Middle frontal gyrus (tissue), 1 donor: Measurements from ENCODE around the gene LPAR1.

Source experiments
- DNase-seq: peaks from one replicate; pipeline ENCODE4 v3.0.0-alpha.2; 2015; ENCODE audit warnings: low spot score; ENCODE audit errors: extremely low spot score

Gene LPAR1

DNA sequence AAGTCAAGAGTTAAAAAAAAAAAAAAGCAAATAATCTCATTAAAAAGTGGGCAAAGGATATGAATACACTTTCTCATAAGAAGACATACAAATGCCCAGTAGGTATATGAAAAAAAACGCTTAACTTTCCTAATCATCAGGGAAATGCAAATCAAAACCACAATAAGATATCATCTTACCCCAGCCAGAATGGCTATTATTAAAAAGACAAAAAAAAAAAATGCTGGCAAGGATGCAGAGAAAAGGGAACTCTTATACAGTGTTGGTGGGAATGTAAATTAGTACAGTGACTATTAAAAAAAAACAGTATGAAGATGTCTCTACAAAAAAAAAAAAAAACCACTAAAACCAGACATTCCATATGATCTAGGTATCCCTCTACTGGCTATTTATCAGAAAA lies 79.4 kb downstream of the LPAR1 start:
- no peak for DNase-seq

DNA sequence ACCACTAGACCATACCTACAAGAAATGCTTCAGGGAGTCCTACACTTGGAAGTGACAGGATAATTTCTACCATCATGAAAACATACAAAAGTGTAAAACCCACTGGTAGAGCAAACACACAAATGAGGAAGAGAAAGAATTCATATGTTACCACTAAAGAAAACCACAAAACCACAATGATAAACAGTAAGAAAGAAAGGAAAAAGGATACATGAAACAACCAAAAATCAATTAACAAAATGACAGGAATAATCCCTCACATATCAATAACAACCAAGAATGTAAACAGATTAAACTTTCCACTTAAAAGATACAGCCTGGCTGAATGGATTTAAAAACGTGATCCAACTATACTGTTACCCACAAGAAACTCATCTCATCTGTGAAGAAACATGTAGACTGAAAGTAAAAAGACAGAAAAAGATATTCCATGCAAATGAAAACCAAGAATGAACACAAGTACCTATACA lies 83.4 kb downstream of the LPAR1 start:
- no peak for DNase-seq

DNA sequence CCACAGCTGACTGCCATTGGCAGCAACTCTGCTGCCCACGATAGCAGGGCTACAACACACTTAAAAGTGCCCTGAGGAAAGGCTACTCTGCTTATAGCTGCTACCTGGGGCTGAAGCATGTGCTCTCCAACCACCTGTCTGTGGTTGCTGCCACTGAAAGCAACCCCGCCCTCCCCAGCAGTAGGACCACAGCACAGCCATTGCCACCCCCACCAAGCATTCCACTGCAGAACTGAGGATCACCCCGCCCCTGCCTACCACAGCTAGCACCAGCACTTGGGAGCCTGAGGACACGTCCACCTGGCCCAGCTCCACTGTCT lies 85.8 kb downstream of the LPAR1 start:
- DNase-seq: no peak

DNA sequence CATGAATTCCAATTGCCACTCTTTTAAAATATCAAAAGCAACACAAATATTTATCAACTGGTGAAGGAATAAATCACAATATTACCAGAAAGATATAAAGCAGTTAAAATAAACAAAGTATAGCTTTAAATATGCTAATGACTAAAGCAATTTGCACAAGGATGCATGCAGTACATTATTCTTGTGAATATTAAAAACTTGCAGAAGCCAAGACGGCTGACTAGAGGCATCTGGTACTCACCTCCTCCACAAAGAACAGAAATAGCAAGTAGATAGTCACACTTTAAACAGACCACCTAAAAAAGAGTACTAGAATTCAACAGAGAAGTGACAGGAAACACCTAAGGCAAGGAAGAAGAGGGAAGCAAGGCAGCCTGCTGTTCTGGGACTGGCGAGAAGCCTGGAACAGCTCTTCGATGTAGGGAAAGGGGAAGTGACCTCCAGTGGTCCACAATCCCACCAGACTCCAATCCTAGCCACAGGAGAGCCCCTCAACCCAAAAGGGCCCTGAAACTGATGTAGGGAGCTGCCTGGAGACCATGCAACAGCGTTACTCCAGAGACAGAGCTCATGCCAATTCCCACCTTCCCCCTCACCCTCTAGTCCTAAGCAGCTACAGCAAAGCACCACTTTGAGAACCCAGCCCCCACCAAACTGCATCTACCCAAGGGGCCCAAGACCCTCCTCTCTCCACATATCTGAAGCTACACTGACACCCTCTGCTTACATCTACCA lies 86.3 kb downstream of the LPAR1 start:
- DNase-seq: no peak

DNA sequence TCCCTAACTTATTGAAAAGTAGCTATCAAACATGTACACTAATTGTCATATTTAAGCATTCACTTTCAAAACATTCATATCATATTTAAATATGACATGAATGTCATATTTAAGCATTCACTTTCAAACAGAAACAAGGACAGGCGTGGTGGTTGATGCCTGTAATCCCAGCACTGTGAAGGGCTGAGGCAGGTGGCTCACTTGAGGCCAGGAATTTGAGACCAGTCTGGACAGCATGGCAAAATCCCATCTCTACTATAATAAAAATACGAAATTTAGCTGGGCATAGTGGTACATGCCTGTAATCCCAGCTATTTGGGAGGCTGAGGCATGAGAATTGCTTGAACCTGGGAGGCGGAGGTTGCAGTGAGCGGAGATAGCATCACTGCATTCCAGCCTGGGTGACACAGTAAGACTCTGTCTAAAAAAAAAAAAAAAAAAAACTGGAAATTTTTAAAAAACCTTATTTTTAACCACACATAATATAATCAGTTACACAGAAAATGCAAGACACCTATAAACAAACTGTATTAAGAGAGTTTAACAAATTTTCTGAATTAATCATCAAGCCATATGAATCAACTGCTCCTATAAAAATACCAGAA lies 88.1 kb downstream of the LPAR1 start:
- no peak for DNase-seq

DNA sequence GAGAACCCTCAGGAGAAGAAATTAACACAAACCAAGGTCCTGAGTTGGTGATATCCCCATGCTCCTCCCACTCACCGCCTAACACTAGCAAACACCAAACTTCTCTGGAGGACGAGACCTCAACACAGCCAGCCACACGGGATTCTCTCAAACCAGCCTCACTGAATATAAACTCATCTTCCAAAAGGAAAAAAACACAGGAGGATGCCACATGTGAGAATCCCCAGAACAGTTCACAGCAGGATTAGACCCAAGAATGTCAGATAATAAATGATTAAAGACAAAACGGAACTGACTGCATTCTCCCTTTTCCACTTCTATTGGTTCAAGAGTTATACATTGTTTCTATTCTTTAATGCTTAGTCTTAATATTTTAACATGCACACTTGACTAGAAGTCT lies 89.2 kb downstream of the LPAR1 start:
- no peak for DNase-seq

DNA sequence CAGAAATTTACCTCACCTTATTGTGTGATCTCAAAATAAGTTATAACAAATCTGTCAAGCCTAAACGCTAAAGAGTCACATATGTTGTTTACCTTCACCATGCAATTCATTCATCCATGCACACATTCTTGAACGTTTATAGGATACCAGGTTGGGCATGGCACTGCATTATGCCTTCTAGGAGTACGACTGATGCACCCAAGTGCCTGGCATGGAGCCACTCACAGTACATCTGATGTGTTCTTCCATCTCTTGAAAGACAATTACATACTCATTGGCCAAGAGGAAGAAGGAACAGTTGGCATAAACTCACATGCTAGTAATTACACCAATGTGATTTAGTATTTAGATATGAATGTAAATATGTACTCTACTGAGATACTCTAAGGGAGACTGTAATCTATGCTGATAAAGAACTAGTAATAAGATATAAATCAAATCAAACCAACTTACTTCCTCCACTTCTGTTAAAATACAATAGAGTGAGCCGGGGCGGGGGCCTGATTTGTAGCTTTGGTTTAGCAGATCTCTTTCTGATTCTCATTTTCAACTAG lies 90.7 kb downstream of the LPAR1 start:
- no peak for DNase-seq

DNA sequence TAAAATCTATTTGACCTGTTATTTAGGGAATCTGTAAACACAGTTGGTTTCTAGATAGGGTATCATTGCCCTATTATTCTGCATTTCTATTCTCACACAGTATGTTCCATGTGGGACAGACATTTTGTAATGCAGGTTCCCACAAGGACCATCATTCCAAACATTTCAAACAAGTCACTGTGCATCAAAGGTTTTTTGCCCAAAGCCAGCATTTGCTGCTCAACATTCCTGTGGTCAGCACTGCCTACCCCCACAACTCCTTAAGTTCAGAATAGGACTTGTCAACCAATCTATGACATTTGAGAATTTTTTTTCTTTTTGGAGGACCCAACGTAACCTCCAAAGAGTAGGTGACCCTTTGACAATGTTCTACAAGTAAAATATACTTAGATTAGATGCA lies 95.7 kb downstream of the LPAR1 start:
- DNase-seq: no peak

DNA sequence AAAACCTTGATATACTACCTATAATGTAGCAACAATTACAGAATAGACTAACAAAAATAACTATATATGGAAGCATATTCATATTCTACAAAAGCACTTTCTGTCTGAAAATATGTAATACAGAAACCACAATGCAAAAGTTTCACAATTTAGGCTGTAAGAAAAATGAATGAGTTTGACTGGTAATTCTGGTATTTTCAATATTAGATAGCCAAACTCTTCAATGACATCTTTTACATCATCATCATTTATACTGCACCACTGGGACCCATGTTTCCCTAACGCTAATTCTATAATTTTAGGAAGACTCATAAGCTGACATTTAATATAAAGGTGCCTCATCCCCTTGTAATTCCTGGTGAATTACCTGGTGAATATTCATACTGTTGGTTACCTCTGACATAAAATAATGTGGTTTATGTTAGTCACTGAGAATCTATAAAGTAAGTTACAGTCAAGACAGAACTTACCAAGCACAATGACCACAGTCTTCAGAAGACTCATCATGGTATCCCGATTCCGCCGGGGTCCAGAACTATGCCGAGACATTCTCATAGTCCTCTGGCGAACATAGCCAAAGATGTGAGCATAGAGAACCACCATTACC lies 97.2 kb downstream of the LPAR1 start:
- DNase-seq: no peak

DNA sequence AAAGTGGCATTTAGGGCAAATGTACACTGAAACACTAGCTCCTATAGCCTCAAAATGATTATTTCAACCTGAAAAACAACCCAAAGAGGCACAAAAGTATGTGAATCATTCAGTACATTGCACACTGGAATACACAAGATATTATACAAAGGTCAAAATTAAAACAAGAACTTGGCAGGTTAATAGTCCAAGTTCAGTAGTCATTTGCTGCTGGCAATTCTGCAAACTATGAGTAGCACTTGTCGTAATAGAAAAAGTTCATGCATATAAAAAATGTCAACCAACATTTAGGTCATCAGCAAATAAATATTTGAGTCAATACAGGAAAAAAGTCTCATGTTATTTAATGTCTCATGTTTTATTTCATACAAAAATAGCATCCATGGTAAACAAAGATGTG lies 98.7 kb downstream of the LPAR1 start:
- DNase-seq: no peak

DNA sequence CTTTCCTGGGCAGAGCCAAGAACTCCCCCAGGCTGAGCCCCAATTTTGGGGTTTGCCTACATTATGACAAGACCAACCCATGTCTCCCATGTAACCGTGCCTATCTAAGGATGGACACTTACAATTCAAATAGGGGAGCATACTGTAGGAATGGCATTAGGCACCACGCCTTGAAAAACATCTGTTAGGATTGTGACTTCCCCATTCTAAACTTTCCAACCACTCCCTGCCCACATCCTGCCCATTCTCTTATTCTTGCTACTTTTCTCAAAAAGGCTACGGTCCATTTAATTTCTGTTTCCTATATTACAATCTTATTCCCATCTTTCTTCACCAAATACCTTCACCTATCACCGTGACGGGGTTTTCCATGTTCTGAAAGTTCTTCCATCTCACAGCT lies 99.2 kb downstream of the LPAR1 start:
- no peak for DNase-seq

DNA sequence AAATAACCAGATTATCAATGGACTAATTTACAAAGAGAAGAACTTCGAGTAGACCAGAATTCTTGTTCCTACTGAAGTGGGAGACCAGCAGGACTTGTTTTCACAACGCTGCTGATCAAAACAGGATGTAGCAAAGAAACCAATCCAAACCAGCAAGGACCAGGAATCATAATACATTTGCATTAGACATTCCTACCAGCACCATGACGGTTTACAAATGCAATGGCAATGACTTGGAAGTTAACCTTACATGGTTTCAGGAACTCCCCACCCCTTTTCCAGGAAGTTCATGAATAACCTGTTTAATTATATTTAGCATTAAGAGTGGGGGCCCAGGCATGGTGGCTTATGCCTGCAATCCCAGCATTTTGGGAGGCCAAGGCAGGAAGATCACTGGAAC lies 100.0 kb downstream of the LPAR1 start:
- no peak for DNase-seq

DNA sequence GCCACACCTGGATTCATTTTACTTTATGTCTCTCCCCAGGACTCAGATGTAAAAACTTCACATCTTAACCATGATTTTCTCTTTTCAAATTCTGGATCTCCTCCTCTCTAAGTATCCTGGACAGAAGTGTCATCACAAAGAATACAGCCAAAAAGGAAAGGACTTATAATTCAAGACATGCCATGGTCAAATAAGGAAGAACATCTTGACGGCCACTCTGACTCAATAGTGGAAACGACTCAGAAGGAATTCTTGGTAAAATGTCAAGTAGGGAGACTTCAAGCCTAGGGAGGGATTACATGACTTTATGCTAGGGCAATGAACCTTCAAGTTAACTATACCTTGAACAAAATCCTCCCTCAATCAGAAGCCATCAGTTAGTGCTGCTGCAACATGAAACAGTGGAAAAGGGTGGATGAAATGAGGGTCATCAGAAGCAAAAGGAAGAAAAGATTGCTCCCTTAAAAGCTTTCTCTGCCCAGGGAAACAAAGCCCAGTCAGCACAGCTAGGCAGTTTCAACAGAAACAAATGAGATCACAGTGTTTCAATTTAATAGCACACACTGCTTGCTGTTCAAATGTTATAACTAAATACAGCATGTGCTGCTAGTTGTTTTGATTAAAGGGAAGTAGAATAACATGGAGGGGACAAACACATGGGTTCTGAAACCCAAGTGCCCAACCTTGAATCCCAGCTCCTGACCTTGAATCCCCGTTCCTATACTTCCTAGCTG lies 101.4 kb downstream of the LPAR1 start:
- no peak for DNase-seq

DNA sequence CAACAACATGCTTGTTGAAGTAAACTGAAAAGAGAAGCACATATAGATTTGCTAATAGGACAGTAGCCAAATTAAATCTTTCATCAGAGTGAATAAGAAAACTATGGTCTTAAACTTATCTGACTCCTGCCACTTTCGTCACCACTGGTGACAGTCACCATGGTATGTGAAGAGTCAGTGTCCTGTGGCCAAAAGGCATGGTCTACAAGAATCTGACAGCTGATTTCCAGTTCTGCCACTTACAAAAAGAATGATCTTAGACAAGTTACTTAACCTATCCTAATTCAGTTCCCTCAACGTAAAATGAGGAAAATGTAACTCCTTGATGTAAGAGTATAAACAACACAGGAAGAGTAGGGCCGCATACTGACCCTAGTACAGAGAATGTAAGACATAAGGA lies 102.0 kb downstream of the LPAR1 start:
- no peak for DNase-seq

DNA sequence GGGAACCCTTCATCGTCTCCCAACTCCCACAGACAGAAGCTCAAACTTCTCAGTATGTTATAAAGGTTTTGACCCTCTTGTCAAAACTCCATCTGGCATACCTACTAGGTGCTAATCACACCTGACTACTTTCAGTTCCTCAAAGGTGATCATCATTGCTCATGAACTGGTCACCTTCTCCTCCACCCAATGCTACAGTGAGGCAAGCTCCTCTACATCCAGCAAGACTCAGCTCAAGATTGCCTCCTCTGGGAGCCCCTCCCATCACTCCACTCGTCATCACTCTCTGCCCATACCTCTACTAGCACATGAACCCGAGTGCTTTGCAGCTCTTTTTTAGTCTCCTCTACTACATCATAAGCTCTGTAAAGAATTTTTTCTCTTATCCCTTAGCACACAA lies 102.4 kb downstream of the LPAR1 start:
- no peak for DNase-seq

DNA sequence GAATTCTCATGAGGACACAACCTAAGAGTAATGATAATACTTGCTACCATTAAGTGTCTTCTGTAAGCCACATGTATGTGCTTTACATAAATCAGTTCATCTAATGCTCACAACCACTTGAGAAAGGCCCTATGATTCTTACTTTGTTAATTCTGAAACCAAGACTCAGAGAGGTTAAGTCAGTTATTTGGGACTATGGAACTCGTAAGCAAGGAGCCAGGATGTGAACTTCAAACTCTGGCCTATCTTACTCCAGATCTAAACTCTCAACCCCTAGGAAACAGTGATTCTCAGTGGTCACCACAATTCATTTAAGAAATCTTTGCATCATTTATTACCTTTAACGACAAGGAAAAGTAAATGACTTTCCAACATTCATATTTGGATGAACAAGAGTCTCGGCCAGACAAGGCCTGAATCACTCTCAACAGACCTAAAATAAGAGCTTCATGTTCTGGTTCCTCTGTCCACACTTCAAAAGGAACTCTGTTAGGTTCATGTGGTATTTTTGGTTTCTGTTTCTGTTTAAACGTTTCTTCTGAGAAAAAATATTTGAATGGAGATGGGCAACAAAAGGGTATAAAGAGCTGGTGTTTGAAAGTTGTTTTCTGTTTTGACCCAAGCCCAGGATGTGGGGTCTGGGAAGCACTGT lies 104.8 kb downstream of the LPAR1 start:
- no peak for DNase-seq

DNA sequence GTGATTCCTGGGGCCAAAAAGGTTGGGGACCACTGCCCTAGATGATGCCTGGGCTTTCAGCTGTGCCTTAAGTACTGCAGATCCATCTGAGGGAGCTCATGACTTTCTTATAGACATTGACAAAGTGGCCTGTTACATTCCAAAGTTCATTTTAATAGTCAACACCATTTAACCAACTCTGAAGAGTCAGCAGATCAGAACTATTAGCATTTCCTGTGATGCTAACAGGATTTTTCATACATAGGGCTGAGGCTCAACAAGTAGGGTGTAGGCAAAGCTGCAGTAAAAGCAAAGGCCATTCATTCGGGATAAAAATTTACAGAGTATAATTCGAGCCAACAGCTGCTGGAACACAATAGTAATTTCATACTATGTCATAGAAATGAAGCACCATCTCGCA lies 105.4 kb downstream of the LPAR1 start:
- DNase-seq: no peak

DNA sequence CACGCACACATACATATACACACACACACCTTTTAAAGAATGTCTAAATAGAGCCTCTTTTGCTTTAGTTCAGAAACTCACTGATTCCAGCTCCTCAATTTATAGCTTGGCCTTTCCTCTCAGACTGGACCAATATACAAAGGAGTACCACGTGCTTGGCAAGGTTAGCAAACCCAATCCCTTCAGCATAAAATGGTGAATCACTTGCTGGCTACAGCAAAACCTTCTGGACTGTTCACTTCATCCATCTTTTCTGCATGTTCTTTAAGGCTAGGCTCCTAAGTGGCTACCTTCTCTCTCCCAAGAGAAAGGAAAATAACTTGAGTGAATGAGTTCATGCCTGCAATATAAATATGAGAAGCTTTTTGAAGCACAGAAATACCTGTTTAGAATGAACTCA lies 109.7 kb downstream of the LPAR1 start:
- DNase-seq: no peak

DNA sequence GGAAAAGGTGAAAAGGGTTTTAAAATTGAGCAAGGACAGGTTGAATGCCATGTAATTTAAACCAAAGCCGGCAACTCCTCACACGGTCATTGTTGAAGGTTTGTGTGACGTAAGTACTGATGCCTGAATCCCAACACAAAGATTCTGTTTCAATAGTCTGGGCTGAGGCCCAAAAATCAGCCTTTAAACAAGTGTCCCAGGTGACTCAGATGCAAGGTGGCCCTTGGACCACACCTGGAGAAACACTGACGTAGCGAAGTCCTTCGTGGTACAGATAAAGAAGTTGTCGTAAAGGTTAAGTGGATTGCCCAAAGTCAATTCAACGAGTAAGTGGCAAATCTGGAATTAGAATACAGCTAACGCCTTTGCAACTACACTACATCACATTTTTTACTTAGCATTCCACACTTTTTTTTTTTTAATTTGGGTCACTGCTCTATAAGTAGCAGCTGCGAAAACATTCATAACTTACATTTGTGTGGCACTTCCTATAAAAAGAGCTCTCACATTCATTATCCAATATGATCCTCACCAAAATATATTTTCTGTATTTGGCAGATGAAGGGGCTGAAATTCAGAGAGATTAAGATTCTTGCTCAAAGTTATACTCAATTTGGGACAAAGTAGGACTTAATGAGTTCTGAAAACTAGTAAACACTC lies 111.3 kb downstream of the LPAR1 start:
- no peak for DNase-seq

DNA sequence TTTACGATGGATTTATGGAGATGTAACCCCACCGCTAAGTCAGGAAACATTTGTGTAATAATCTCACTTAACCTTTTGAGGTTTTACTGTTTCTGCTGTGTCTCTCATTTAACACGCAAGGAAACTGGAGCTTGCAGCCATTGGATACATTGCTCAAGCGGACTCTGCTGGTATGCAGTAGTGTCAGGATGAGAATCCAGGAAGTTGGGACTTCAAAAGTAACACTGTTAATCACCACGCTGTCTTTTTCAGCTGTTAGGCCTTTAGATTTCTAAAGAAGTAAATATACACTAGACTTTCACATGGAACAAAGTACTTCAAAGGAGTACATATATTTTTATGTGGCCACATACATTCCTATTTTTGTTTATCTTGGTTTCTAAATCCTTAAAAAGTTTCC lies 114.7 kb downstream of the LPAR1 start:
- no peak for DNase-seq

DNA sequence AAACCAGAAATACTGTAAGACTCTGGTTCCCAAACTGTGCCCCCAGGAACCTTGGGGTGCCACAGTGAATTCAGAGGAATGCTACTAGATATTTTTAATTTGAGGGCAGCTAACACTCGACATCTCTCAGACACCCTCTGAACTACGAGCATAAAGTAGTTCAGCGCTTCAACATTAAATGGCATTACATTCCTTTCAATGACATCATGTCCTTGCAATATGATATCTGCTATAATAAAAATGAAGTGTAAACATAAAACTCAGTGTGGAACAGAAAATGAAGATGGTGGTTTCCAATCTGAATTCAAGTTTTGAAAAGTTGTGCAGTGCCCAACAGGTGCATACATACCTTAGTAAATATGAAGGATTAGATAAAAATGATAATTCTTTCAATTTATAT lies 116.1 kb downstream of the LPAR1 start:
- no peak for DNase-seq
